Measurements from ENCODE around the gene LRRC1.

DNA sequence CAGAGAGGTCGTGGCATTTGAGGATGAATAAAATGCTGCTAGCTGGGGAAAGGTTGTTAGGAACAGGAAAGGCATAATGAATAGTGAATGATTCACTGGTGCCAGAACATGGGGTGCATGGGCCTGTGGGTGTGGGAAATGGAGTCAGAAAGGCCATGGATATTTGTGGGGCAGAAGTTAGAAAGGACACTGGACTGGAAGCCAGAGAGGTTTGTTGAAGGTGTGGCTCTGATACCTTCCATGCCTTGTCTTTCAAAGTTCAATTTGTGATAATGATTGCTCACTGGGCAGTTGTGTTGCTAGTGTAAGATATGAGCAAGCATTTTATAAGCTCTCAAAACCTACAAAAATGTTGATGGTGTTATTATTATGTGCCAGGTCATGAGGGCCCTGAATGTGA, 32.7 kb downstream of the LRRC1 start:
- TF ChIP-seq POLR2A (IDR thresholded peaks at IDR 0.05) (no peak), POLR2AphosphoS5 (IDR thresholded peaks at IDR 0.05) (peak in 2 of 3 donors; percentile 30 to 41)
- TF ChIP-seq, protein P1, sequence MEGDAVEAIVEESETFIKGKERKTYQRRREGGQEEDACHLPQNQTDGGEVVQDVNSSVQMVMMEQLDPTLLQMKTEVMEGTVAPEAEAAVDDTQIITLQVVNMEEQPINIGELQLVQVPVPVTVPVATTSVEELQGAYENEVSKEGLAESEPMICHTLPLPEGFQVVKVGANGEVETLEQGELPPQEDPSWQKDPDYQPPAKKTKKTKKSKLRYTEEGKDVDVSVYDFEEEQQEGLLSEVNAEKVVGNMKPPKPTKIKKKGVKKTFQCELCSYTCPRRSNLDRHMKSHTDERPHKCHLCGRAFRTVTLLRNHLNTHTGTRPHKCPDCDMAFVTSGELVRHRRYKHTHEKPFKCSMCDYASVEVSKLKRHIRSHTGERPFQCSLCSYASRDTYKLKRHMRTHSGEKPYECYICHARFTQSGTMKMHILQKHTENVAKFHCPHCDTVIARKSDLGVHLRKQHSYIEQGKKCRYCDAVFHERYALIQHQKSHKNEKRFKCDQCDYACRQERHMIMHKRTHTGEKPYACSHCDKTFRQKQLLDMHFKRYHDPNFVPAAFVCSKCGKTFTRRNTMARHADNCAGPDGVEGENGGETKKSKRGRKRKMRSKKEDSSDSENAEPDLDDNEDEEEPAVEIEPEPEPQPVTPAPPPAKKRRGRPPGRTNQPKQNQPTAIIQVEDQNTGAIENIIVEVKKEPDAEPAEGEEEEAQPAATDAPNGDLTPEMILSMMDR (IDR thresholded peaks at IDR 0.05): no peak
